MM.1S (cell line): Measurements from ENCODE around the gene ALX3.

ENCODE experiments used
- DNase-seq: peaks from one replicate; pipeline ENCODE4 v3.0.0-alpha.2; 2015
- H2AFZ ChIP-seq: fragments of 300-600 bp; sonication (generic); 2 replicates; pipeline ENCODE4 v1.6.0; 2016; ENCODE audit warnings: antibody characterized with exemption, low read length
- H3F3A ChIP-seq: fragments of 300-600 bp; sonication (generic); 2 replicates; pipeline ENCODE4 v1.6.1; 2016; ENCODE audit warnings: mild to moderate bottlenecking, antibody characterized with exemption, low read length, moderate library complexity, mixed read lengths; ENCODE audit not compliant: insufficient read depth
- H3K27ac ChIP-seq: fragments of 300-600 bp; sonication (generic); 2 replicates; pipeline ENCODE4 v1.5.1; 2016; ENCODE audit warnings: mild to moderate bottlenecking, low read length
- H3K27me3 ChIP-seq: fragments of 300-600 bp; sonication (generic); replicated peaks from 2 replicates; pipeline ENCODE4 v1.6.0; 2016; ENCODE audit warnings: low read length; ENCODE audit not compliant: insufficient read depth
- H3K36me3 ChIP-seq: fragments of 300-600 bp; sonication (generic); replicated peaks from 2 replicates; pipeline ENCODE4 v1.6.1; 2016; ENCODE audit warnings: mild to moderate bottlenecking, low read length, mixed read lengths; ENCODE audit not compliant: insufficient read depth
- H3K4me1 ChIP-seq: fragments of 300-600 bp; sonication (generic); 2 replicates; pipeline ENCODE4 v1.6.1; 2016; ENCODE audit warnings: low read length, mixed read lengths
- H3K4me2 ChIP-seq: fragments of 300-600 bp; sonication (generic); 2 replicates; pipeline ENCODE4 v1.6.0; 2016; ENCODE audit warnings: low read depth, low read length
- H3K4me3 ChIP-seq: fragments of 300-600 bp; sonication (generic); 2 replicates; pipeline ENCODE4 v1.5.1; 2016; ENCODE audit warnings: low read length, mixed read lengths
- H3K79me2 ChIP-seq: fragments of 300-600 bp; sonication (generic); 2 replicates; pipeline ENCODE4 v1.6.1; 2016; ENCODE audit warnings: mixed run types, low read length, mixed read lengths
- H3K9ac ChIP-seq: fragments of 300-600 bp; sonication (generic); 2 replicates; pipeline ENCODE4 v1.6.1; 2016; ENCODE audit warnings: low read length, mixed read lengths
- H3K9me2 ChIP-seq: fragments of 300-600 bp; sonication (generic); replicated peaks from 2 replicates; pipeline ENCODE4 v1.6.1; 2016; ENCODE audit warnings: mild to moderate bottlenecking, low read length, mixed read lengths; ENCODE audit not compliant: insufficient read depth
- H3K9me3 ChIP-seq: fragments of 300-600 bp; sonication (generic); replicated peaks from 2 replicates; pipeline ENCODE4 v1.6.1; 2016; ENCODE audit warnings: mild to moderate bottlenecking, low read length, mixed read lengths; ENCODE audit not compliant: insufficient read depth
- H4K20me1 ChIP-seq: fragments of 300-600 bp; sonication (generic); 2 replicates; pipeline ENCODE4 v1.6.1; 2016; ENCODE audit warnings: mild to moderate bottlenecking, low read length, moderate library complexity, mixed read lengths; ENCODE audit not compliant: insufficient read depth
- CTCF ChIP-seq: fragments of 300-600 bp; sonication (generic); IDR thresholded peaks from 2 replicates; pipeline ENCODE4 v1.5.1; 2016; ENCODE audit warnings: antibody characterized with exemption, low read length, mixed read lengths
- EZH2 ChIP-seq: fragments of 300-600 bp; sonication (generic); optimal IDR thresholded peaks from 2 replicates; pipeline ENCODE3; 2017; ENCODE audit warnings: low read depth, mild to moderate bottlenecking, antibody characterized with exemption, low read length, mixed read lengths
- EZH2phosphoT487 ChIP-seq: fragments of 300-600 bp; sonication (generic); IDR thresholded peaks from 2 replicates; pipeline ENCODE4 v1.6.1; 2018; ENCODE audit warnings: antibody characterized with exemption, low read length

Gene ALX3

DNA sequence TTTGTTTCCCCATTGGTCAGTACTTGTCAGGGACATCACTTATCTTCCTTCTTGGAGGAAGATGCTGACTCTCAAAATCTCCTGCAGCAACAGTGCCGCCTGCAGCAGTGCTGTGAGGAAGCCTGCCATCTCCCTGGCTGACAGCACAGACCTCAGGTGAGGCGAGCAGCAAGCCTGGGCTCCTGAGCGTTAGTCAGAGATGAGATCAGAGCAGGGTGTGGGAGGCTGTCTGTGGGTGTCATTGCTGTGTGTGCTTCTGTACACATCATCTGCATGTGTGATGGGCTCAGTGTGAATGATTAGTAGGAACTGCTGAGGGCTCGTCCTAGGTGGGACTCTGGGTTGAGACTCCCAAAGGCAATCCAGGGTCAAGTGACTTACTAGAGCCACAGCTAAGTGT, 29.9 kb downstream of the ALX3 start:
- H3K27me3 ChIP-seq = no peaks in the 10 kb centered on the region
- no peaks in the 10 kb centered on the region for H3K9me2 ChIP-seq
- no peak for DNase-seq
- no peaks in the 10 kb centered on the region for H3K4me1 ChIP-seq
- TF ChIP-seq CTCF = no peak
- TF ChIP-seq EZH2phosphoT487 = no peak
- no peak for TF ChIP-seq EZH2
- no peak overlapping the region for H3K4me2 ChIP-seq
- H3K9me3 ChIP-seq = no peaks in the 10 kb centered on the region
- no peaks in the 10 kb centered on the region for H3F3A ChIP-seq
- H3K79me2 ChIP-seq = peaks cover 8% of the 10 kb centered on the region
- H2AFZ ChIP-seq = no peak overlapping the region
- H3K4me3 ChIP-seq = no peak overlapping the region
- H3K9ac ChIP-seq = no peak overlapping the region
- no peak overlapping the region for H3K27ac ChIP-seq
- H3K36me3 ChIP-seq = no peaks in the 10 kb centered on the region
- H4K20me1 ChIP-seq = no peaks in the 10 kb centered on the region

GRCh38 chr1:110039641-110040040, 30.8 kb downstream of the ALX3 start:
- no peaks in the 10 kb centered on the region for H3K27me3 ChIP-seq
- no peak for TF ChIP-seq EZH2
- H3F3A ChIP-seq = no peaks in the 10 kb centered on the region
- no peak overlapping the region for H2AFZ ChIP-seq
- no peaks in the 10 kb centered on the region for H3K9me2 ChIP-seq
- no peaks in the 10 kb centered on the region for H3K4me1 ChIP-seq
- H3K27ac ChIP-seq = no peak overlapping the region
- no peak overlapping the region for H3K9ac ChIP-seq
- H3K4me3 ChIP-seq = no peak overlapping the region
- no peak overlapping the region for H3K4me2 ChIP-seq
- H3K36me3 ChIP-seq = no peaks in the 10 kb centered on the region
- DNase-seq = no peak
- no peaks in the 10 kb centered on the region for H3K9me3 ChIP-seq
- peaks cover 17% of the 10 kb centered on the region for H3K79me2 ChIP-seq
- no peaks in the 10 kb centered on the region for H4K20me1 ChIP-seq

DNA sequence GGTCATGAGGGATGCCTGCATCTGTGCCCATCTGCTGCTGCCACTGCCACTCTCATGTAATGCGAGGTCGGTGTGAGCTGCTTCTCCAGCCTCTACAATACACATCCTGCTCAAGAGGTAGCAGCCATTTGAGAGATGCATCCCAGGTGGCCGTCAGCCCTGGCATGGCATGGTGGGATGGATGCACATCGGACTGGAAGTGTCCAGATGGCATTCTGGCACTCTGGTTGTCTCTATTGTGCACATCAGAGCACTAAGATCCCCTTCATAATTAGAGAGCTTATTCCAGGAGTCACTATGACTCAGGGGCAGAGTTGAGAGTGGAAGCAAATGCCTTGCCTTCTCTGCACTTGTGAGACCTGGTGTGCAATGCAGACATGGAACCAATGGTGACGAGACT, 32.2 kb downstream of the ALX3 start:
- no peaks in the 10 kb centered on the region for H3K9me2 ChIP-seq
- H3K4me2 ChIP-seq = no peak overlapping the region
- no peaks in the 10 kb centered on the region for H4K20me1 ChIP-seq
- H3K4me3 ChIP-seq = no peak overlapping the region
- no peak for TF ChIP-seq CTCF
- no peak for TF ChIP-seq EZH2
- no peak for TF ChIP-seq EZH2phosphoT487
- H3K36me3 ChIP-seq = no peaks in the 10 kb centered on the region
- no peak overlapping the region for H3K27ac ChIP-seq
- 0 out of 2 replicates have a peak, but pooled peaks cover 3% of the 10 kb centered on the region for H3K4me1 ChIP-seq
- H3K9ac ChIP-seq = no peak overlapping the region
- no peaks in the 10 kb centered on the region for H3K27me3 ChIP-seq
- no peak overlapping the region for H2AFZ ChIP-seq
- peaks cover 18% of the 10 kb centered on the region for H3K79me2 ChIP-seq
- H3F3A ChIP-seq = no peaks in the 10 kb centered on the region
- H3K9me3 ChIP-seq = no peaks in the 10 kb centered on the region
- DNase-seq = no peak

- Histone ChIP-seq H2AFZ (peak overlapping the region; percentile 75), H3K79me2 (peaks cover 18% of the 10 kb centered on the region), H3K27me3 (no peaks in the 10 kb centered on the region), H4K20me1 (no peaks in the 10 kb centered on the region), H3K9ac (peak overlapping the region; percentile 83; the same call in 1 of the 2 replicates), H3K4me3 (peak overlapping the region; percentile 74), H3K27ac (no peak overlapping the region), H3F3A (no peaks in the 10 kb centered on the region), H3K9me2 (no peaks in the 10 kb centered on the region), H3K9me3 (no peaks in the 10 kb centered on the region), H3K36me3 (no peaks in the 10 kb centered on the region), H3K4me2 (peak overlapping the region; percentile 69), H3K4me1 (0 out of 2 replicates have a peak, but pooled peaks cover 3% of the 10 kb centered on the region)
- TF ChIP-seq EZH2 = no peak
- no peak for TF ChIP-seq EZH2phosphoT487
- no peak for TF ChIP-seq CTCF
- DNase-seq = no peak
Observed at GRCh38 chr1:110035236-110035752, 35.2 kb downstream of the ALX3 start.
